ENCODE measurements around the gene CADPS2.
A peak's percentile ranks its signal among the peaks of the same experiment; 100 is the strongest.

GRCh38 chr7:122885583-122886356, 490 bp downstream of the CADPS2 start:
- TF ChIP-seq POLR2A (IDR thresholded peaks at IDR 0.05), result no peak
- TF ChIP-seq CTCF (IDR thresholded peaks at IDR 0.05), result peak in 4 of 7 experiments; percentile 8 to 27 (median 16)

Measured in body of pancreas (tissue), 4 donors.